Measurements from ENCODE around the gene ZNF536.

Gene ZNF536

DNA sequence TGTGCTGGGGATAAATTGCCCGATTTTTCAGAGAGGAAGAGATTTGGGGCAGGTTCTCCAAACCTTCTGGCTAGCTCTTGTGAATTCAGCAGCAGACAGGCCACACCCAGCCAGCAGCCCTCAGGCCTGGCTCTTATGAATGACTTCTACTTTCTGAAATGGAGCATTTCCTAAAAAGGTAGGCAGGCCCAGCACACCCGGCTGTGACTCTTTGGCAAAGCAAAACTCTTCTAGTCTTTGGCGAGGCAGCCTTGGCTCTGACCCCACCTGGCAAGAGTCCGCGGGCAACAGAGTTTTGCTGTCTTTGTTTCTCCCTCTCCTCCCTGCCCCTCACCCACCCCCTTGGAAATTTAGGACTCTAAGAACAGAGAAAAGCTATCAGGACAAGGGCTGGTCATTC, 221.2 kb downstream of the ZNF536 start:
- in situ Hi-C loops (cut with MboI; ENCODE audit: low sequenced_read_pairs), result no loop called here

DNA sequence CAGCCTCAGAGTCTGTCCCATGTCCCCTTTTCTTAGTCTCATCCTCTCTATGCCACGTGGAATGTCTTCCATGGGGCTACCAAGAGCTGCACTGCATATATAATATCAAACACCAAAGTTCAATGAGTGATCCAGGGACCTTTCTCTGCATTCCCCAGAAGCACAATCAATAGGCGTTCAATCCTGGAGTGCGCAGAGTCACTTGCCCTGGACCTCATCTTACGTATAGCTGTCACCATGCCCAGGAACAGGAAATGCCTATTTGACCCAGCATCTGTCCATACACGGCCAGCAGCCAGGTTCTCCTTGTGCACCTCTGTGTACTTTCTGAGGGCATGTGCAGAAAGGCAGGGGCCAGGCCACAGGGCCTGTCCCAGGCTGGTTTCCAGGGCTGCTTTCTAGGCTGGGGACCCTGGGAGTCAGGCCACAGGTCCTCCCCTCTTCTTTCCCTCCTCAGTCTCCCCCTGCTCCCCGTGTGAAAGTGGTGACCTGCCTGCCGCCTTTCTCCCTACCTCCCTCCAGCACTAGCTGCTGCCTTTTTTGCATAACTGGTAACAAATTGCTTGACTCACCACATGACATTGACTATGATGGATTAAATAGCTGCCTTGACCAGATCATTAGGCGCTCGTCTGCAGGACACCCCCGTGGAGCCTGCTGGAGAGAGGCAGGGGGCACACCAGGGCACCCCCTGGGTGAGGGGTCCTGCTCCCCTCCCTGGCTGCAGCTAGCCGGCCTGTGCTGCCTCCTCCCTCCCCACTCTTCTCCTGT, 222.0 kb downstream of the ZNF536 start:
- in situ Hi-C loops (cut with MboI; ENCODE audit: low sequenced_read_pairs), result no loop called here

DNA sequence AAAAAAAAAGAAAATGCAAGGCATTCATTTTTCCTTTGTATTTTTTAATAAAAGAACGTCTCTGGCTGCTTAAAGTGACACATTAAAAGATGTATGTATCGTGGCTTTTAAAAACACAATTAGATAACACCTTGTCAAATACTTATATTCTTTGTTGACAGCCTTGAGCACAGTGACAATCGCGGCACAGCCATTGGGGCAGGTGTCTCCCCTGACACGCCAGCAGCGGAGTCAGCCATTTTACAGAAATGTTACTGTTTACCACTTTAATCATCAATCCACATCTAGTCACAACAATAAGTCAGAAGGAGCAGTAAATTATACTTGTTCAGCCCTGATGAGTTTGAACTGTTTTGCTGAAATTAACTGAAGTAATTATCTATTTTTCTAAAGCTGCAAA, 224.1 kb downstream of the ZNF536 start:
- in situ Hi-C loops (cut with MboI; ENCODE audit: low sequenced_read_pairs), result no loop called here

DNA sequence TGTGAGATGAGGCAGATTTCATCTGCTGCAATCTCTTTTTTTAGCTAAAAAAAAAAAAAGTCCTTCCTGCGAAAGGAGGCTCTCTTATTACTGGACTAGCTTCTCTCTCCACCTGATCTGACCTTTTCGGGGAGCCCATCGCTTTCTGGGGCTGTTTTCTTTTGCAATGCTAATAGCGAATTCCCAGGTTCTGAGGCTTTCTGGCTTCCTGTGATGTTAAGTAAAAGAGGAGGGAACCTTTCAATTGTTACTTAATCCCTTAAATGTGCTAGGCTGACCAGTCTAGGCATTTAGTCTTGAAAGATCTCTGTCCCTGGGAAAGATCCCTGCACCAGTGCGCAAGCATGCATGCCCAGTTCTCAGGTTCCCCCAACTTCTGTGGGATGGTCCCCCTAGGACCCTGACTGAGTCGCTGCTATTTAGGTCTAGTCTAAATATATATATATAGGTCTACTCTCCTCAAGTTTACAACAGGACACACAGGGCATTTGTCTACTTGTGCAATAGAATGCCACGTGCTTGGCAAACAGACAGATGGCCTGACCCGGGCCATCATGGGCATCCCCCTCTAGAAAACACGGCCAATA, 224.7 kb downstream of the ZNF536 start:
- in situ Hi-C loops (cut with MboI; ENCODE audit: low sequenced_read_pairs), result no loop called here

DNA sequence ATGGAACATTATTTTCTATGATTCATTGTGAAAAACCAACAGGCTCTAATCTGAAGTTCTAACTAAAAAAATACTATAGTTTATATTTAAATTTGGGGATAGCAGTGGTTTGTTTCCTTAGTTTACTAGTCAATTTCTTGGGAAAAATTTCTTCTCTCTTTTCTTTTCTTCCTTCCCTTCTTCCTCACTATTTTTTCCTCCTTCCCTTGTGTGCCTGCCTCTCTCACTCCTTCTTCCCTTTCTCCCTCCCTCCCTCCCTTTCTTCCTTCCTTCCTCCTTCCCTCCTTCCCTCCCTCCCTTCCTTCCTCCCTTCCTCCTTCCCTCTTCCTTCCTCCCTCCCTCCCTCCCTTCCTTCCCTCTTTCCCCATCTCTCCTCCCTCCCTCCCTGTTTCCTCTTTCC, 226.5 kb downstream of the ZNF536 start:
- in situ Hi-C loops (cut with MboI; ENCODE audit: low sequenced_read_pairs), result no loop called here

DNA sequence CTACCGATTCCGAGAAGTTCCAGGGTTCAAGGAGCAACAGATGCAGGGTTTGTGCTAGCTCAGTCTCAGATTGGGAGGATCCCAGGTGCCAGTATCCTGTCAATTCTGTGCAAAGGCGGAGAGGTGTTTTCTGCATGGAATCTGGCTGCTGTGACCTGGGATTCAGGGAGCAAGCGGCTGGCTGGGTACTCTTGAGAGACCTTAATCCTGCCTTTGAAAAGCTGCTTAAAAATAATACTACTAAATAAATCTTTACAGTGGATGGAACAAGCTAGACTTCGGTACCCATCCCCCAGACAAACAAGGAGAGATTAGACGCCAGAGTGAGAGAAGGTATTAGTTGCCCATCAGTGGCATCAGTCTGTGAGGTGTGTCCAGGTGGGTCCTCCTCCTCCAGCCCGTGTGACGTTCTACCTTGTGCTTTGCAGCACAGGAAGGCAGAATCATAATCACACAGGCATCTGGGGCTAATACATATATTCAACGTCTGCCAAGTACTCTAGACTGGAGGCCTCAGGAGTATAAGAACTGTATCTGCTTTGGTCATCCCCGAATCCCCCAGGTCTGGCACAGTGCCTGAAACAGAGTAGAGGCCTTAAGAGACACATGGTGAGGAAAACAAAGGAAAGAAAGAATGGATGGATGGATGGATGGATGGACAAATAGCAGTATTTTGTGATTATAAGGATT, 230.6 kb downstream of the ZNF536 start:
- in situ Hi-C loops (cut with MboI; ENCODE audit: low sequenced_read_pairs), result no loop called here

DNA sequence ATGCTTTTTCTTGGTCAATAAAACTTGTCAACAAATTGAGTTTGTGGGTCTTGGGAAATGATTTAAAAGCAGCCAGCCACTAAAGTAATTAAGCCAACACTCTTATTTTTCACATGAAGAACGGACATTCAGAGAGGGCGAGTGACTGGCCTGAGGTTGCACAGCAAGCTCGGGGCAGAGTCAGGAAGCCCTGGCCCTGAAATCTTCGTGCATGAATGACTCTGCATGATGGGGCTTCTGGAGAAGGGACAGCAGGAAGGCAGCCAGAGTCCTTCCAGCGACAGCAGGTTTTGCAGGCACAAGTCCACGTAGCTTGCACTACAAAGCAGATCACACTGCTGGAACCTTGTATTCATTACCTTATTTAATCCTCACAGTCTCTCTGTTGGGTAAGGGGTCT, 232.5 kb downstream of the ZNF536 start:
- in situ Hi-C loops (cut with MboI; ENCODE audit: low sequenced_read_pairs), result no loop called here

DNA sequence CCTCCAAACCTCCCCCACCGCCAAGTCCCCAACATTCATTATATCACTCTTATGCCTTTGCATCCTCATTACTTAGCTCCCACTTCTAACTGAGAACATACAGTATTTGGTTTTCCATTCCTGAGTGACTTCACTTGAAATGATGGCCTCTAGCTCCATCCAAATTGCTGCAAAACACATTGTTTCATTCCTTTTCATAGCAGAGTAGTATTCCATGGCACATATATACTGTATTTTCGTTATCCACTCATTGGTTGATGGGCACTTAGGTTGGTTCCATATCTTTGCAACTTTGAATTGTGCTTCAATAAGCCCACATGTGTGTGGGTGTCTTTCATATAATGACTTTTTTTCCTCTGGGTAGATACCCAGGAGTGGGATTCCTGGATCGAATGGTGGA, 233.1 kb downstream of the ZNF536 start:
- in situ Hi-C loops (cut with MboI; ENCODE audit: low sequenced_read_pairs), result no loop called here

DNA sequence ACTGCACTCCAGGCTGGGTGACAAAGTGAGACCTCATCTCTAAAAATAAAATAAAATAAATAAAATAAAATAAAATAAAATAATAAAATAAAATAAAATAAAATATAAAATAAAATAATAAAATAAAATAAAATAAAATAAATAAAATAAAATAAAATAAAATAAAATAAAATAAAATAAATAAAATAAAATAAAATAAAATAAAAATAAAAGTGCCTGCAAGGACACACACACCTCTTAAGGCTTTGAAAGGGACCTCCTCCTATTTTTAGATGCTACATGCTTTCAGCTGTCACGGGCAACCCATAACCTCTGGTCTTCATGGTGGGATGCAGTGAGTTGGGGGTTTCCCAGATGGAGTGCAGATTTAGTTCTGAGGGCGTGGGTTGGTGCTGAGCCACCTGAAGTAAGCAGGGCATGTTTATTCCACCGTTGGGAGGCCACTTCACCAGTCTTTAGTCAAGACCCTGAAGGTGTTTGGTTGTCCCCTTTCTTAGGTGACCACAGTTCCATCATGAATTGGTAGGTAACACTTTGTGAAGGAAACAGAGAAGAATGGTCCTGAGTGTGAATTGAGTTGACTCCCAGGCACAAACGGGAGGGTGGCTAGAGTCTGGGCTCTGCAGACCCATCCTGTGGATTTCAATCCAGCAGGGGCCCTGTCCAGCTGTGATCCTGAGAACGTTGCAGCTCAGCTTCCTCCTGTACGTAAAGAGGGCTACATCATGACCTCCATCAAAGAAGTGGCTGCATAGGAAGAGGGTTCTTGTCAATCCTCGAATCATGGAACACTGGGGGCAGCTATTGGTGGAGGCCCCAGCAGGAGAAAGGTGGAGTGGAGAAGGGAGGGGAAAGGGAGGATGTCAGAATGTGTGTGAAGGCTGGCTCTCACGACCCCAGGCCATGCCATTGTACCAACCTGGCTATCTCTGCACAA, 234.2 kb downstream of the ZNF536 start:
- in situ Hi-C loops (cut with MboI; ENCODE audit: low sequenced_read_pairs), result no loop called here
